GM23248 (cell line): ENCODE results near the gene SLC45A2. TPM values are rescaled to one million over a fixed set of nuclear protein-coding genes. Genes with fewer than 3 reads are reported as not detected.

Source experiments
- DNase-seq: peaks from one replicate; pipeline ENCODE4 v3.0.0-alpha.2; 2015
- H2AFZ ChIP-seq: fragments of 200-600 bp; sonication (generic); 2 replicates; pipeline ENCODE4 v1.6.1; 2016; ENCODE audit warnings: antibody characterized with exemption
- H3F3A ChIP-seq: fragments of 200-600 bp; sonication (generic); 2 replicates; pipeline ENCODE4 v1.6.1; 2016; ENCODE audit warnings: mild to moderate bottlenecking, antibody characterized with exemption, mixed run types; ENCODE audit not compliant: insufficient read depth
- H3K27ac ChIP-seq: fragments of 200-600 bp; sonication (generic); 2 replicates; pipeline ENCODE4 v1.5.1; 2016; ENCODE audit warnings: mild to moderate bottlenecking
- H3K27me3 ChIP-seq: fragments of 200-600 bp; sonication (generic); replicated peaks from 2 replicates; pipeline ENCODE4 v1.6.1; 2016; ENCODE audit warnings: mild to moderate bottlenecking; ENCODE audit not compliant: insufficient read depth
- H3K36me3 ChIP-seq: fragments of 200-600 bp; sonication (generic); 2 replicates; pipeline ENCODE4 v1.6.1; 2016; ENCODE audit warnings: low read depth, mild to moderate bottlenecking
- H3K4me1 ChIP-seq: fragments of 200-600 bp; sonication (generic); 2 replicates; pipeline ENCODE4 v1.6.1; 2016; ENCODE audit warnings: mild to moderate bottlenecking; ENCODE audit not compliant: insufficient read depth
- H3K4me2 ChIP-seq: fragments of 200-600 bp; sonication (generic); one replicate; pipeline ENCODE4 v1.6.1; 2016; ENCODE audit warnings: mild to moderate bottlenecking; ENCODE audit not compliant: unreplicated experiment
- H3K4me3 ChIP-seq: fragments of 200-600 bp; sonication (generic); 2 replicates; pipeline ENCODE4 v1.5.1; 2016; ENCODE audit warnings: mild to moderate bottlenecking
- H3K79me2 ChIP-seq: fragments of 200-600 bp; sonication (generic); 2 replicates; pipeline ENCODE4 v1.6.1; 2016; ENCODE audit warnings: mild to moderate bottlenecking; ENCODE audit not compliant: insufficient read depth
- H3K9ac ChIP-seq: fragments of 200-600 bp; sonication (generic); 2 replicates; pipeline ENCODE4 v1.6.1; 2016; ENCODE audit warnings: mild to moderate bottlenecking
- H3K9me2 ChIP-seq: fragments of 200-600 bp; sonication (generic); 2 replicates; pipeline ENCODE4 v1.6.1; 2016; ENCODE audit warnings: mixed run types, mild to moderate bottlenecking, moderate library complexity; ENCODE audit not compliant: insufficient read depth
- H3K9me3 ChIP-seq: fragments of 200-600 bp; sonication (generic); one replicate; pipeline ENCODE4 v1.6.1; 2017; ENCODE audit warnings: low read depth
- H4K20me1 ChIP-seq: fragments of 200-600 bp; sonication (generic); 2 replicates; pipeline ENCODE4 v1.6.0; 2016; ENCODE audit not compliant: insufficient read depth
- EZH2 ChIP-seq: fragments of 200-600 bp; sonication (generic); IDR thresholded peaks from 2 replicates; pipeline ENCODE4 v1.6.1; 2018; ENCODE audit warnings: antibody characterized with exemption, mild to moderate bottlenecking; ENCODE audit not compliant: insufficient read depth, poor library complexity, severe bottlenecking
- EZH2phosphoT487 ChIP-seq: fragments of 200-600 bp; sonication (generic); IDR thresholded peaks from 2 replicates; pipeline ENCODE4 v1.6.1; 2018; ENCODE audit warnings: antibody characterized with exemption, moderate library complexity, mild to moderate bottlenecking, low read depth; ENCODE audit not compliant: insufficient read depth
- WGBS, 2 experiments: methylation state at CpG; one replicate each; pipeline ENCODE4 v1.1.6; 2015 to 2017; ENCODE audit warnings: low lambda C conversion rate in 2 of 2, low coverage in 1 of 2; ENCODE audit errors: missing lambda C conversion rate in 2 of 2; 5-methylcytosine and 5-hydroxymethylcytosine counted together
- in situ Hi-C: fragments of 300-500 bp; cut with MboI; formaldehyde crosslinking; loops from 2 replicates; pipeline ENCODE4 v1.15.0; 2020
- polyA plus RNA-seq: library from polyadenylated mRNA; unstranded; fragments of >200 nt; fragmentation: Nextera tagmentation; extraction: Ambion mirVana; gene quantifications from 2 replicates; pipeline ENCODE4 v1.2.1, GENCODE V29; 2016
- total RNA-seq: library from RNA; depleted of rRNA; stranded (reverse); fragments of >200 nt; shearing (Covaris generic); gene quantifications from 2 replicates; pipeline ENCODE4 v1.2.3, GENCODE V29; 2014

Gene SLC45A2
- total and polyA plus RNA-seq, 2 experiments from 2014 or later, result not detected

- Histone ChIP-seq H3K9me3 (no peaks in the 10 kb centered on the region), H3F3A (no peaks in the 10 kb centered on the region), H3K4me3 (no peak overlapping the region), H3K4me1 (peaks cover 7% of the 10 kb centered on the region), H3K27me3 (peaks cover 30% of the 10 kb centered on the region), H2AFZ (no peak overlapping the region), H3K27ac (no peak overlapping the region), H3K36me3 (no peaks in the 10 kb centered on the region), H3K79me2 (no peaks in the 10 kb centered on the region), H4K20me1 (no peaks in the 10 kb centered on the region), H3K9ac (no peak overlapping the region), H3K9me2 (no peaks in the 10 kb centered on the region), H3K4me2 (no peak overlapping the region)
- TF ChIP-seq EZH2 (no peak), EZH2phosphoT487 (no peak)
- peak; percentile 35 for DNase-seq
- WGBS, 2 experiments, result 15 to 24% methylated on average over 1 of the region's 1 CpG
- in situ Hi-C loops, result no loop called here
These were observed 50.3 kb downstream of the SLC45A2 start for GRCh38 chr5:33934176-33934575.

GRCh38 chr5:33933723-33934169 is 50.7 kb downstream of the SLC45A2 start:
- in situ Hi-C loops, result no loop called here
- Histone ChIP-seq H3K4me2 (no peak overlapping the region), H3K36me3 (no peaks in the 10 kb centered on the region), H3K27ac (no peak overlapping the region), H3K79me2 (no peaks in the 10 kb centered on the region), H3K27me3 (peaks cover 26% of the 10 kb centered on the region), H3K9ac (no peak overlapping the region), H3K9me2 (no peaks in the 10 kb centered on the region), H4K20me1 (no peaks in the 10 kb centered on the region), H3K9me3 (no peaks in the 10 kb centered on the region), H3K4me1 (peaks cover 7% of the 10 kb centered on the region), H3F3A (no peaks in the 10 kb centered on the region), H3K4me3 (no peak overlapping the region), H2AFZ (no peak overlapping the region)
- 95 to 97% methylated on average over 3 of the region's 3 CpGs for WGBS, 2 experiments
- no peak for DNase-seq
- TF ChIP-seq EZH2 (no peak), EZH2phosphoT487 (no peak)

- no peaks in the 10 kb centered on the region for H3K9me3 ChIP-seq
- in situ Hi-C loops, result no loop called here
- H3K27me3 ChIP-seq, result no peaks in the 10 kb centered on the region
- no peaks in the 10 kb centered on the region for H3K79me2 ChIP-seq
- no peak overlapping the region for H3K9ac ChIP-seq
- no peak for TF ChIP-seq EZH2
- TF ChIP-seq EZH2phosphoT487, result no peak
- H3K9me2 ChIP-seq, result no peaks in the 10 kb centered on the region
- H3K36me3 ChIP-seq, result no peaks in the 10 kb centered on the region
- no peaks in the 10 kb centered on the region for H3F3A ChIP-seq
- H3K4me3 ChIP-seq, result no peak overlapping the region
- no peak overlapping the region for H3K4me2 ChIP-seq
- peaks cover 7% of the 10 kb centered on the region for H3K4me1 ChIP-seq
- DNase-seq, result no peak
- WGBS, 2 experiments, result 88 to 94% methylated on average over 5 of the region's 5 CpGs
- H2AFZ ChIP-seq, result no peak overlapping the region
- no peak overlapping the region for H3K27ac ChIP-seq
- H4K20me1 ChIP-seq, result no peaks in the 10 kb centered on the region
These were observed 53.4 kb downstream of the SLC45A2 start for GRCh38 chr5:33931136-33931535.

- Histone ChIP-seq H3F3A (no peaks in the 10 kb centered on the region), H3K4me1 (peaks cover 7% of the 10 kb centered on the region), H4K20me1 (no peaks in the 10 kb centered on the region), H3K4me2 (no peak overlapping the region), H3K9me3 (no peaks in the 10 kb centered on the region), H2AFZ (no peak overlapping the region), H3K4me3 (no peak overlapping the region), H3K79me2 (no peaks in the 10 kb centered on the region), H3K27me3 (no peaks in the 10 kb centered on the region), H3K9ac (no peak overlapping the region), H3K9me2 (no peaks in the 10 kb centered on the region), H3K36me3 (no peaks in the 10 kb centered on the region), H3K27ac (no peak overlapping the region)
- in situ Hi-C loops, result no loop called here
- WGBS, 2 experiments, result 82 to 84% methylated on average over 6 of the region's 6 CpGs
- no peak for TF ChIP-seq EZH2
- no peak for TF ChIP-seq EZH2phosphoT487
- DNase-seq, result no peak
These were observed 54.4 kb downstream of the SLC45A2 start for GRCh38 chr5:33929925-33930690.
